HG03066 (cell line): ENCODE data around the gene COPZ2.
"Not testable (repeated sequence)": the region's sequence is repeated elsewhere in the genome, so short reads cannot be mapped to it uniquely, and the experiment has no call there.

Experiments used
- ATAC-seq: cut with Tn5 transposase; IDR thresholded peaks from one replicate; pipeline ENCODE4 v1.9.1; 2021; ENCODE audit warnings: low read depth; ENCODE audit not compliant: unreplicated experiment

COPZ2 gene

GRCh38 chr17:48037036-48037837, at the start of gene COPZ2:
COPZ2 (minus strand) TSS chr17:48037797; CDS start chr17:48037777, 20 bp downstream.
- no peak for ATAC-seq

- no peak for ATAC-seq
Measured at GRCh38 chr17:48084932-48085331, 47.3 kb upstream of the COPZ2 start.

GRCh38 chr17:48081858-48082257, 44.3 kb upstream of the COPZ2 start:
- no peak for ATAC-seq

- ATAC-seq: not testable (repeated sequence)
Measured at GRCh38 chr17:48077152-48077551, 39.6 kb upstream of the COPZ2 start.

GRCh38 chr17:48074322-48075081, 36.9 kb upstream of the COPZ2 start:
- no peak for ATAC-seq

GRCh38 chr17:48073566-48074094, 36.0 kb upstream of the COPZ2 start:
- not testable (repeated sequence) for ATAC-seq

- ATAC-seq: not testable (repeated sequence)
Measured at GRCh38 chr17:48072811-48073210, 35.2 kb upstream of the COPZ2 start.

GRCh38 chr17:48071654-48072053, 34.1 kb upstream of the COPZ2 start:
- ATAC-seq: no peak

- no peak for ATAC-seq
Measured at GRCh38 chr17:48070195-48070594, 32.6 kb upstream of the COPZ2 start.

GRCh38 chr17:48068491-48068961, 30.9 kb upstream of the COPZ2 start:
- no peak for ATAC-seq

- ATAC-seq: not testable (repeated sequence)
Measured at GRCh38 chr17:48067808-48068207, 30.2 kb upstream of the COPZ2 start.

GRCh38 chr17:48067245-48067644, 29.6 kb upstream of the COPZ2 start:
- no peak for ATAC-seq

- ATAC-seq: no peak
Measured at GRCh38 chr17:48066656-48067055, 29.1 kb upstream of the COPZ2 start.

GRCh38 chr17:48066192-48066591, 28.6 kb upstream of the COPZ2 start:
- ATAC-seq: no peak

GRCh38 chr17:48064638-48065037, 27.0 kb upstream of the COPZ2 start:
- ATAC-seq: no peak

GRCh38 chr17:48062273-48062672, 24.7 kb upstream of the COPZ2 start:
- ATAC-seq: no peak

GRCh38 chr17:48060249-48060648, 22.7 kb upstream of the COPZ2 start:
- no peak for ATAC-seq

- ATAC-seq: no peak
Measured at GRCh38 chr17:48059125-48059668, 21.6 kb upstream of the COPZ2 start.

- no peak for ATAC-seq
Measured at GRCh38 chr17:48058393-48059124, 21.0 kb upstream of the COPZ2 start.

- ATAC-seq: no peak
Measured at GRCh38 chr17:48057626-48058025, 20.0 kb upstream of the COPZ2 start.
